ENCODE data around the gene EEF1AKMT4. TPM values are rescaled to one million over a fixed set of nuclear protein-coding genes. Genes with fewer than 3 reads are reported as not detected.
A peak's percentile ranks its signal among the peaks of the same experiment; 100 is the strongest.

Gene EEF1AKMT4
- total and polyA plus RNA-seq, 4 donors, result 0.40 to 1.9 (median 1.8) TPM

GRCh38 chr3:184227481-184227935 lies 22.0 kb upstream of the EEF1AKMT4 start:
- H3K4me1 ChIP-seq (ENCODE audit: control insufficient read depth, insufficient read depth, low read length), result peaks cover 29% of the 10 kb centered on the region
- no peaks in the 10 kb centered on the region for H3K9me3 ChIP-seq (ENCODE audit: control insufficient read depth, insufficient read depth, low read length)
- no peak for DNase-seq (ENCODE audit: low read depth in 4 of 6, low spot score in 6 of 6)
- H3K4me3 ChIP-seq (ENCODE audit: low read depth, low read length), result no peak overlapping the region
- 31% methylated on average over 1 of the region's 2 CpGs for WGBS (ENCODE audit: insufficient coverage)
- H3K27ac ChIP-seq (ENCODE audit: low read depth, low read length), result no peak overlapping the region
- H3K27me3 ChIP-seq (ENCODE audit: control insufficient read depth, insufficient read depth, low read length), result peaks cover 31% of the 10 kb centered on the region
- H3K36me3 ChIP-seq (ENCODE audit: control insufficient read depth, insufficient read depth, low read length), result no peaks in the 10 kb centered on the region

- H3K27me3 ChIP-seq (ENCODE audit: control insufficient read depth, insufficient read depth, low read length), result peaks cover 31% of the 10 kb centered on the region
- peaks cover 6% of the 10 kb centered on the region for H3K36me3 ChIP-seq (ENCODE audit: control insufficient read depth, insufficient read depth, low read length)
- H3K9me3 ChIP-seq (ENCODE audit: control insufficient read depth, insufficient read depth, low read length), result no peaks in the 10 kb centered on the region
- H3K4me1 ChIP-seq (ENCODE audit: control insufficient read depth, insufficient read depth, low read length), result peaks cover 29% of the 10 kb centered on the region
- H3K27ac ChIP-seq (ENCODE audit: low read depth, low read length), result no peak overlapping the region
- WGBS (ENCODE audit: insufficient coverage), result 43% methylated on average over 5 of the region's 12 CpGs
- no peak overlapping the region for H3K4me3 ChIP-seq (ENCODE audit: low read depth, low read length)
- peak in 1 of 6 donors; percentile 50 for DNase-seq (ENCODE audit: low read depth in 4 of 6, low spot score in 6 of 6)
These were observed 20.9 kb upstream of the EEF1AKMT4 start for GRCh38 chr3:184228376-184229137.

- Histone ChIP-seq H3K9me3 (ENCODE audit: control insufficient read depth, insufficient read depth, low read length) (no peaks in the 10 kb centered on the region), H3K4me3 (ENCODE audit: low read depth, low read length) (peak within 1 kb of the TSS; percentile 42), H3K27ac (ENCODE audit: low read depth, low read length) (no peak within 1 kb of the TSS), H3K4me1 (ENCODE audit: control insufficient read depth, insufficient read depth, low read length) (peaks cover 31% of the 10 kb centered on the region), H3K27me3 (ENCODE audit: control insufficient read depth, insufficient read depth, low read length) (peaks cover 31% of the 10 kb centered on the region), H3K36me3 (ENCODE audit: control insufficient read depth, insufficient read depth, low read length) (peaks cover 9% of the 10 kb centered on the region)
- peak in 3 of 6 donors; percentile 46 to 89 (median 81) for DNase-seq (ENCODE audit: low read depth in 4 of 6, low spot score in 6 of 6)
- WGBS (ENCODE audit: insufficient coverage), result under 1% methylated on average over 60 of the region's 66 CpGs
These were observed 19.9 kb upstream of the EEF1AKMT4 start, which contains the start of gene VWA5B2 for GRCh38 chr3:184229394-184230080. Gene VWA5B2 (plus strand): TSS chr3:184229585. CDS start chr3:184230529, 944 bp downstream.

- H3K36me3 ChIP-seq (ENCODE audit: control insufficient read depth, insufficient read depth, low read length), result peaks cover 9% of the 10 kb centered on the region
- no peak overlapping the region for H3K27ac ChIP-seq (ENCODE audit: low read depth, low read length)
- no peaks in the 10 kb centered on the region for H3K9me3 ChIP-seq (ENCODE audit: control insufficient read depth, insufficient read depth, low read length)
- peak overlapping the region; percentile 42 for H3K4me3 ChIP-seq (ENCODE audit: low read depth, low read length)
- DNase-seq (ENCODE audit: low read depth in 4 of 6, low spot score in 6 of 6), result peak in 1 of 6 donors; percentile 21
- WGBS (ENCODE audit: insufficient coverage), result under 1% methylated on average over 51 of the region's 61 CpGs
- H3K4me1 ChIP-seq (ENCODE audit: control insufficient read depth, insufficient read depth, low read length), result peaks cover 31% of the 10 kb centered on the region
- peaks cover 31% of the 10 kb centered on the region for H3K27me3 ChIP-seq (ENCODE audit: control insufficient read depth, insufficient read depth, low read length)
These were observed 19.3 kb upstream of the EEF1AKMT4 start for GRCh38 chr3:184230081-184230602.

- no peak overlapping the region for H3K27ac ChIP-seq (ENCODE audit: low read depth, low read length)
- H3K36me3 ChIP-seq (ENCODE audit: control insufficient read depth, insufficient read depth, low read length), result peaks cover 9% of the 10 kb centered on the region
- peaks cover 31% of the 10 kb centered on the region for H3K4me1 ChIP-seq (ENCODE audit: control insufficient read depth, insufficient read depth, low read length)
- peaks cover 31% of the 10 kb centered on the region for H3K27me3 ChIP-seq (ENCODE audit: control insufficient read depth, insufficient read depth, low read length)
- H3K9me3 ChIP-seq (ENCODE audit: control insufficient read depth, insufficient read depth, low read length), result no peaks in the 10 kb centered on the region
- no peak overlapping the region for H3K4me3 ChIP-seq (ENCODE audit: low read depth, low read length)
- WGBS (ENCODE audit: insufficient coverage), result 4% methylated on average over 79 of the region's 79 CpGs
- peak in 1 of 6 donors; percentile 45 for DNase-seq (ENCODE audit: low read depth in 4 of 6, low spot score in 6 of 6)
These were observed 18.6 kb upstream of the EEF1AKMT4 start for GRCh38 chr3:184230603-184231528.

- Histone ChIP-seq H3K4me3 (ENCODE audit: low read depth, low read length) (no peak overlapping the region), H3K27me3 (ENCODE audit: control insufficient read depth, insufficient read depth, low read length) (peaks cover 31% of the 10 kb centered on the region)
- 13% methylated on average over 2 of the region's 3 CpGs for WGBS (ENCODE audit: insufficient coverage)
These were observed 17.8 kb upstream of the EEF1AKMT4 start for GRCh38 chr3:184231671-184232070.

GRCh38 chr3:184233127-184233843 lies 16.2 kb upstream of the EEF1AKMT4 start:
- Histone ChIP-seq H3K4me3 (ENCODE audit: low read depth, low read length) (no peak overlapping the region), H3K27me3 (ENCODE audit: control insufficient read depth, insufficient read depth, low read length) (peaks cover 24% of the 10 kb centered on the region), H3K4me1 (ENCODE audit: control insufficient read depth, insufficient read depth, low read length) (peaks cover 31% of the 10 kb centered on the region), H3K27ac (ENCODE audit: low read depth, low read length) (no peak overlapping the region), H3K36me3 (ENCODE audit: control insufficient read depth, insufficient read depth, low read length) (peaks cover 12% of the 10 kb centered on the region), H3K9me3 (ENCODE audit: control insufficient read depth, insufficient read depth, low read length) (no peaks in the 10 kb centered on the region)
- no peak for DNase-seq (ENCODE audit: low read depth in 4 of 6, low spot score in 6 of 6)
- 86% methylated on average over 21 of the region's 23 CpGs for WGBS (ENCODE audit: insufficient coverage)

More at GRCh38 chr3:184231671-184232070, 17.8 kb upstream of the EEF1AKMT4 start:
- H3K9me3 ChIP-seq (ENCODE audit: control insufficient read depth, insufficient read depth, low read length), result no peaks in the 10 kb centered on the region
- H3K4me1 ChIP-seq (ENCODE audit: control insufficient read depth, insufficient read depth, low read length), result peaks cover 31% of the 10 kb centered on the region
- H3K27ac ChIP-seq (ENCODE audit: low read depth, low read length), result no peak overlapping the region
- peaks cover 12% of the 10 kb centered on the region for H3K36me3 ChIP-seq (ENCODE audit: control insufficient read depth, insufficient read depth, low read length)
- no peak for DNase-seq (ENCODE audit: low read depth in 4 of 6, low spot score in 6 of 6)

- H3K4me3 ChIP-seq (ENCODE audit: low read depth, low read length), result no peak overlapping the region
- peaks cover 17% of the 10 kb centered on the region for H3K36me3 ChIP-seq (ENCODE audit: control insufficient read depth, insufficient read depth, low read length)
- H3K4me1 ChIP-seq (ENCODE audit: control insufficient read depth, insufficient read depth, low read length), result peaks cover 28% of the 10 kb centered on the region
- 33% methylated on average over 4 of the region's 4 CpGs for whole genome bisulfite sequencing (ENCODE audit: insufficient coverage)
- no peak for DNase-seq (ENCODE audit: low read depth in 4 of 6, low spot score in 6 of 6)
- H3K27me3 ChIP-seq (ENCODE audit: control insufficient read depth, insufficient read depth, low read length), result peaks cover 24% of the 10 kb centered on the region
- H3K9me3 ChIP-seq (ENCODE audit: control insufficient read depth, insufficient read depth, low read length), result no peaks in the 10 kb centered on the region
- no peak overlapping the region for H3K27ac ChIP-seq (ENCODE audit: low read depth, low read length)
These were observed 15.2 kb upstream of the EEF1AKMT4 start for GRCh38 chr3:184234224-184234623.
